HCT116 (cell line): ENCODE results near the gene ABCC5. TPM values are rescaled to one million over a fixed set of nuclear protein-coding genes. Genes with fewer than 3 reads are reported as not detected.

ENCODE experiments used
- ATAC-seq: fragments of 200-7000 bp; cut with Tn5 transposase; 2 replicates; pipeline ENCODE4 v1.9.1; 2020; ENCODE audit warnings: mild to moderate bottlenecking, moderate library complexity
- BruUV-seq: library from RNA; stranded (reverse); fragments of 400-500 nt; replicated peaks from 2 replicates; lab custom pipeline; 2021; lab: Mats Ljungman, UMichigan
- CTCF ChIA-PET: fragments of 300-600 bp; sonication (Branson Sonifier 250); formaldehyde crosslinking; loops from one replicate; lab custom pipeline; 2021; ENCODE audit warnings: antibody characterized with exemption; lab: Charles Lee
- POLR2A ChIA-PET: fragments of 300-600, 350-600 bp; sonication (Branson Sonifier 250); formaldehyde crosslinking; loops from one replicate; lab custom pipeline; 2021; ENCODE audit warnings: antibody characterized with exemption; lab: Charles Lee
- RAD21 ChIA-PET, 2 experiments: fragments of 300-600 bp; sonication (Branson Sonifier 250); formaldehyde crosslinking; loops; one replicate each; lab custom pipeline; 2023; ENCODE audit warnings: low total read pairs in 2 of 2; ENCODE audit not compliant: uncharacterized antibody in 2 of 2, unreplicated experiment in 2 of 2, low non-redundant PET in 1 of 2; lab: Charles Lee
- DNase-seq: peaks from one replicate; pipeline ENCODE4 v3.0.0-alpha.2; 2010; ENCODE audit warnings: low read depth, low spot score
- H2AFZ ChIP-seq: fragments of 200-600 bp; shearing (Covaris generic), sonication (generic); 2 replicates; pipeline ENCODE4 v1.6.1; 2017; ENCODE audit warnings: low read depth, mixed run types, mixed read lengths, antibody characterized with exemption, low read length; ENCODE audit not compliant: poor library complexity, severe bottlenecking
- H3K27ac ChIP-seq: 2 replicates; pipeline ENCODE4 v1.5.1; 2012; ENCODE audit warnings: low read depth, low read length
- H3K27me3 ChIP-seq: fragments of 200-600 bp; sonication (generic); 2 replicates; pipeline ENCODE4 v1.6.1; 2016; ENCODE audit warnings: mixed run types, low read length, mixed read lengths; ENCODE audit not compliant: insufficient read depth
- H3K36me3 ChIP-seq, 2 experiments: fragments of 200-500 bp in 1 of 2; fragments of 200-600 bp in 1 of 2; sonication (Bioruptor generic) in 1 of 2; sonication (generic) in 1 of 2; 2 replicates each; pipeline versions ENCODE4 v1.5.1 to v1.6.1; 2014 to 2016; ENCODE audit warnings: low read length in 2 of 2, inconsistent platforms in 1 of 2, mixed read lengths in 1 of 2, mixed run types in 1 of 2; ENCODE audit not compliant: insufficient read depth in 2 of 2, control insufficient read depth in 1 of 2
- H3K4me1 ChIP-seq, 2 experiments: fragments of 200-600 bp in 1 of 2; sonication (generic) in 1 of 2; 2 replicates each; pipeline versions ENCODE4 v1.5.1 to v1.6.1; 2012 to 2017; ENCODE audit warnings: low read length in 2 of 2, inconsistent platforms in 1 of 2, mild to moderate bottlenecking in 1 of 2, mixed read lengths in 1 of 2, mixed run types in 1 of 2, moderate library complexity in 1 of 2; ENCODE audit not compliant: insufficient read depth in 2 of 2, control insufficient read depth in 1 of 2
- H3K4me2 ChIP-seq: fragments of 200-600 bp; sonication (generic); 2 replicates; pipeline ENCODE4 v1.6.1; 2017; ENCODE audit warnings: mixed run types, low read length, mixed read lengths
- H3K4me3 ChIP-seq, 2 experiments: fragments of 200-600 bp in 1 of 2; sonication (generic) in 1 of 2; replicated peaks in 1 of 2; 2 replicates each; pipeline ENCODE4 v1.5.1; 2011 to 2016; ENCODE audit warnings: low read length in 2 of 2, control low read depth in 1 of 2, low read depth in 1 of 2, mild to moderate bottlenecking in 1 of 2, mixed read lengths in 1 of 2, mixed run types in 1 of 2
- H3K79me2 ChIP-seq: fragments of 200-600 bp; sonication (generic); 2 replicates; pipeline ENCODE4 v1.6.1; 2017; ENCODE audit warnings: mild to moderate bottlenecking, mixed run types, low read length, moderate library complexity, mixed read lengths; ENCODE audit not compliant: insufficient read depth
- H3K9ac ChIP-seq: fragments of 200-600 bp; sonication (generic); 2 replicates; pipeline ENCODE4 v1.6.1; 2016; ENCODE audit warnings: low read length, mixed read lengths
- H3K9me2 ChIP-seq: fragments of 200-600 bp; sonication (generic), shearing (Covaris generic); 2 replicates; pipeline ENCODE4 v1.6.1; 2017; ENCODE audit warnings: mixed run types, mild to moderate bottlenecking, moderate library complexity; ENCODE audit not compliant: insufficient read depth
- H3K9me3 ChIP-seq, 2 experiments: fragments of 200-500 bp in 1 of 2; fragments of 200-600 bp in 1 of 2; sonication (Bioruptor generic) in 1 of 2; sonication (generic) in 1 of 2; 2 replicates each; pipeline ENCODE4 v1.6.1; 2014 to 2017; ENCODE audit warnings: low read length in 2 of 2, mixed read lengths in 2 of 2, inconsistent platforms in 1 of 2, low read depth in 1 of 2, mild to moderate bottlenecking in 1 of 2, mixed run types in 1 of 2, moderate library complexity in 1 of 2; ENCODE audit not compliant: control insufficient read depth in 1 of 2, insufficient read depth in 1 of 2
- H4K20me1 ChIP-seq: fragments of 200-600 bp; sonication (generic), shearing (Covaris generic); 2 replicates; pipeline ENCODE4 v1.6.1; 2017; ENCODE audit warnings: mixed run types, mild to moderate bottlenecking, moderate library complexity; ENCODE audit not compliant: insufficient read depth
- CBX3 ChIP-seq: IDR thresholded peaks from 2 replicates; pipeline ENCODE4 v1.6.1; 2012; ENCODE audit warnings: low read depth
- CEBPB ChIP-seq: IDR thresholded peaks from 2 replicates; pipeline ENCODE4 v1.6.1; 2012; ENCODE audit warnings: low read depth
- ELF1 ChIP-seq: IDR thresholded peaks from 2 replicates; pipeline ENCODE4 v1.6.1; 2012; ENCODE audit warnings: low read depth, borderline replicate concordance
- EZH2phosphoT487 ChIP-seq: fragments of 200-600 bp; IDR thresholded peaks from 2 replicates; pipeline ENCODE4 v1.6.1; 2018; ENCODE audit warnings: antibody characterized with exemption, borderline replicate concordance
- FOSL1 ChIP-seq: IDR thresholded peaks from 2 replicates; pipeline ENCODE4 v1.6.1; 2012; ENCODE audit warnings: low read depth
- JUND ChIP-seq: IDR thresholded peaks from 2 replicates; pipeline ENCODE4 v1.6.1; 2012
- POLR2A ChIP-seq: IDR thresholded peaks from 2 replicates; pipeline ENCODE4 v1.7.0; 2011; ENCODE audit warnings: borderline replicate concordance; ENCODE audit not compliant: insufficient read depth, insufficient read length; ENCODE audit errors: extremely low read depth
- POLR2AphosphoS5 ChIP-seq: IDR thresholded peaks from 2 replicates; pipeline ENCODE4 v1.6.1; 2011; ENCODE audit warnings: mild to moderate bottlenecking, low read depth, low read length, moderate library complexity
- SIN3A ChIP-seq: IDR thresholded peaks from 2 replicates; pipeline ENCODE4 v1.6.1; 2012; ENCODE audit warnings: low read depth
- SP1 ChIP-seq: IDR thresholded peaks from 2 replicates; pipeline ENCODE4 v1.6.1; 2012; ENCODE audit warnings: low read depth
- SRF ChIP-seq: IDR thresholded peaks from 2 replicates; pipeline ENCODE4 v1.6.1; 2012; ENCODE audit warnings: low read depth
- TCF7L2 ChIP-seq: IDR thresholded peaks from 2 replicates; pipeline ENCODE4 v1.7.0; 2011; ENCODE audit warnings: borderline replicate concordance, inconsistent platforms; ENCODE audit not compliant: insufficient read depth, insufficient read length; ENCODE audit errors: extremely low read depth
- YY1 ChIP-seq: IDR thresholded peaks from 2 replicates; pipeline ENCODE4 v1.6.1; 2011; ENCODE audit warnings: low read length, low read depth, moderate library complexity, mild to moderate bottlenecking; ENCODE audit not compliant: insufficient replicate concordance; ENCODE audit errors: extremely low read depth
- intact Hi-C: fragments of 100-400 bp; cut with micrococcal nuclease; formaldehyde crosslinking; loops from 2 replicates; pipeline ENCODE4 v1.10.0; 2022
- total RNA-seq: library from RNA; stranded (reverse); gene quantifications from one replicate; pipeline ENCODE4 v1.2.1, GENCODE V29; 2021; ENCODE audit not compliant: unreplicated experiment
- TF ChIP-seq, protein P1 (sequence below): IDR thresholded peaks from 2 replicates; pipeline ENCODE4 v1.6.1; 2012; ENCODE audit warnings: low read depth
- TF ChIP-seq, protein P2 (sequence below): IDR thresholded peaks from 2 replicates; pipeline ENCODE4 v1.6.1; 2012
- TF ChIP-seq, protein P3 (sequence below): IDR thresholded peaks from 2 replicates; pipeline ENCODE4 v1.6.1; 2011; ENCODE audit warnings: mild to moderate bottlenecking, low read length, moderate library complexity; ENCODE audit not compliant: insufficient replicate concordance; ENCODE audit errors: extremely low read depth
- TF ChIP-seq, protein P4 (sequence below), 3 experiments: fragments of 200-600 bp in 1 of 3; sonication (generic) in 1 of 3; IDR thresholded peaks in 2 of 3; conservative IDR thresholded peaks in 1 of 3; 2 replicates each; pipeline ENCODE4 v1.5.1; 2012 to 2017; ENCODE audit warnings: low read depth in 2 of 3, low read length in 2 of 3, antibody characterized with exemption in 1 of 3, borderline replicate concordance in 1 of 3, control low read depth in 1 of 3, mild to moderate bottlenecking in 1 of 3, mixed read lengths in 1 of 3, mixed run types in 1 of 3, moderate library complexity in 1 of 3; ENCODE audit not compliant: insufficient read depth in 1 of 3

The ABCC5 gene
- total RNA-seq, 1 experiment from 2014 or later = 16.9 TPM

DNA sequence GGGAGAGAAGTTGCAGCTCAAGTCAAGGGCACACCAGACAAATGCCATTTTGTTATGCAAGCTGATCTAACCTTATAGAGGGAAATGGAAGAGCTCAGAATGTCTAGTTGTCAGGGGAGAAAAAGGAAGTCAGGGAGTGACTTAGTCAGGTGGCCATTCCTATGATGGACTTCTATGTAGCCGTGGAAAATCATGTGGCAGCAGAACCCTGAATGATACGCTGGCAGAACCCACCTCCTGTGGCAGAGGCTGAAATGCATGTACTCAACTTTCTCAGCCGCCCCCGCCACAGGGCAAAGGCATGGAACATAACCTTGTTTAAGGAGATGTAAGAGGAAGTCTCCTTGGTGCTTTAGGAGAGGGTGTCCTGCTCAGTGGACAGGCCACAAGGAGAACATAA lies 95.3 kb downstream of the ABCC5 start:
- Histone ChIP-seq H3K27me3 (no peaks in the 10 kb centered on the region), H3K36me3 (peaks cover 3 to 4% of the 10 kb centered on the region in 2 experiments; a peak in 2 of 4 replicates), H4K20me1 (no peaks in the 10 kb centered on the region), H3K79me2 (no peaks in the 10 kb centered on the region), H3K9ac (no peak overlapping the region), H3K4me3 (no peak overlapping the region), H3K4me2 (no peak overlapping the region), H3K27ac (no peak overlapping the region), H2AFZ (no peak overlapping the region), H3K9me2 (no peaks in the 10 kb centered on the region), H3K9me3 (no peaks in the 10 kb centered on the region), H3K4me1 (no peaks in the 10 kb centered on the region)
- CTCF ChIA-PET = no interaction called here
- intact Hi-C loops = no loop called here
- DNase-seq = no peak
- no peak for ATAC-seq
- RAD21 ChIA-PET = no interaction called here
- POLR2A ChIA-PET = no interaction called here
- TF ChIP-seq POLR2A = no peak
- TF ChIP-seq YY1 = no peak
- TF ChIP-seq SRF = no peak
- no peak for TF ChIP-seq TCF7L2
- TF ChIP-seq SIN3A = no peak
- TF ChIP-seq FOSL1 = no peak
- no peak for TF ChIP-seq CEBPB
- TF ChIP-seq SP1 = no peak
- TF ChIP-seq CBX3 = no peak
- no peak for TF ChIP-seq JUND
- TF ChIP-seq, protein P1, sequence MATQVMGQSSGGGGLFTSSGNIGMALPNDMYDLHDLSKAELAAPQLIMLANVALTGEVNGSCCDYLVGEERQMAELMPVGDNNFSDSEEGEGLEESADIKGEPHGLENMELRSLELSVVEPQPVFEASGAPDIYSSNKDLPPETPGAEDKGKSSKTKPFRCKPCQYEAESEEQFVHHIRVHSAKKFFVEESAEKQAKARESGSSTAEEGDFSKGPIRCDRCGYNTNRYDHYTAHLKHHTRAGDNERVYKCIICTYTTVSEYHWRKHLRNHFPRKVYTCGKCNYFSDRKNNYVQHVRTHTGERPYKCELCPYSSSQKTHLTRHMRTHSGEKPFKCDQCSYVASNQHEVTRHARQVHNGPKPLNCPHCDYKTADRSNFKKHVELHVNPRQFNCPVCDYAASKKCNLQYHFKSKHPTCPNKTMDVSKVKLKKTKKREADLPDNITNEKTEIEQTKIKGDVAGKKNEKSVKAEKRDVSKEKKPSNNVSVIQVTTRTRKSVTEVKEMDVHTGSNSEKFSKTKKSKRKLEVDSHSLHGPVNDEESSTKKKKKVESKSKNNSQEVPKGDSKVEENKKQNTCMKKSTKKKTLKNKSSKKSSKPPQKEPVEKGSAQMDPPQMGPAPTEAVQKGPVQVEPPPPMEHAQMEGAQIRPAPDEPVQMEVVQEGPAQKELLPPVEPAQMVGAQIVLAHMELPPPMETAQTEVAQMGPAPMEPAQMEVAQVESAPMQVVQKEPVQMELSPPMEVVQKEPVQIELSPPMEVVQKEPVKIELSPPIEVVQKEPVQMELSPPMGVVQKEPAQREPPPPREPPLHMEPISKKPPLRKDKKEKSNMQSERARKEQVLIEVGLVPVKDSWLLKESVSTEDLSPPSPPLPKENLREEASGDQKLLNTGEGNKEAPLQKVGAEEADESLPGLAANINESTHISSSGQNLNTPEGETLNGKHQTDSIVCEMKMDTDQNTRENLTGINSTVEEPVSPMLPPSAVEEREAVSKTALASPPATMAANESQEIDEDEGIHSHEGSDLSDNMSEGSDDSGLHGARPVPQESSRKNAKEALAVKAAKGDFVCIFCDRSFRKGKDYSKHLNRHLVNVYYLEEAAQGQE = no peak
- TF ChIP-seq, protein P2, sequence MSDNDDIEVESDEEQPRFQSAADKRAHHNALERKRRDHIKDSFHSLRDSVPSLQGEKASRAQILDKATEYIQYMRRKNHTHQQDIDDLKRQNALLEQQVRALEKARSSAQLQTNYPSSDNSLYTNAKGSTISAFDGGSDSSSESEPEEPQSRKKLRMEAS = no peak
- TF ChIP-seq, protein P3, sequence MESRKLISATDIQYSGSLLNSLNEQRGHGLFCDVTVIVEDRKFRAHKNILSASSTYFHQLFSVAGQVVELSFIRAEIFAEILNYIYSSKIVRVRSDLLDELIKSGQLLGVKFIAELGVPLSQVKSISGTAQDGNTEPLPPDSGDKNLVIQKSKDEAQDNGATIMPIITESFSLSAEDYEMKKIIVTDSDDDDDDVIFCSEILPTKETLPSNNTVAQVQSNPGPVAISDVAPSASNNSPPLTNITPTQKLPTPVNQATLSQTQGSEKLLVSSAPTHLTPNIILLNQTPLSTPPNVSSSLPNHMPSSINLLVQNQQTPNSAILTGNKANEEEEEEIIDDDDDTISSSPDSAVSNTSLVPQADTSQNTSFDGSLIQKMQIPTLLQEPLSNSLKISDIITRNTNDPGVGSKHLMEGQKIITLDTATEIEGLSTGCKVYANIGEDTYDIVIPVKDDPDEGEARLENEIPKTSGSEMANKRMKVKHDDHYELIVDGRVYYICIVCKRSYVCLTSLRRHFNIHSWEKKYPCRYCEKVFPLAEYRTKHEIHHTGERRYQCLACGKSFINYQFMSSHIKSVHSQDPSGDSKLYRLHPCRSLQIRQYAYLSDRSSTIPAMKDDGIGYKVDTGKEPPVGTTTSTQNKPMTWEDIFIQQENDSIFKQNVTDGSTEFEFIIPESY = no peak
- TF ChIP-seq EZH2phosphoT487 = no peak
- TF ChIP-seq, protein P4, sequence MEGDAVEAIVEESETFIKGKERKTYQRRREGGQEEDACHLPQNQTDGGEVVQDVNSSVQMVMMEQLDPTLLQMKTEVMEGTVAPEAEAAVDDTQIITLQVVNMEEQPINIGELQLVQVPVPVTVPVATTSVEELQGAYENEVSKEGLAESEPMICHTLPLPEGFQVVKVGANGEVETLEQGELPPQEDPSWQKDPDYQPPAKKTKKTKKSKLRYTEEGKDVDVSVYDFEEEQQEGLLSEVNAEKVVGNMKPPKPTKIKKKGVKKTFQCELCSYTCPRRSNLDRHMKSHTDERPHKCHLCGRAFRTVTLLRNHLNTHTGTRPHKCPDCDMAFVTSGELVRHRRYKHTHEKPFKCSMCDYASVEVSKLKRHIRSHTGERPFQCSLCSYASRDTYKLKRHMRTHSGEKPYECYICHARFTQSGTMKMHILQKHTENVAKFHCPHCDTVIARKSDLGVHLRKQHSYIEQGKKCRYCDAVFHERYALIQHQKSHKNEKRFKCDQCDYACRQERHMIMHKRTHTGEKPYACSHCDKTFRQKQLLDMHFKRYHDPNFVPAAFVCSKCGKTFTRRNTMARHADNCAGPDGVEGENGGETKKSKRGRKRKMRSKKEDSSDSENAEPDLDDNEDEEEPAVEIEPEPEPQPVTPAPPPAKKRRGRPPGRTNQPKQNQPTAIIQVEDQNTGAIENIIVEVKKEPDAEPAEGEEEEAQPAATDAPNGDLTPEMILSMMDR (IDR thresholded peaks at IDR 0.05 in 2 of 3, conservative IDR thresholded peaks at IDR 0.05 in 1 of 3; ENCODE audit: borderline replicate concordance in 1 of 3, insufficient read depth in 1 of 3, low read depth in 2 of 3, low read length in 2 of 3) = no peak
- TF ChIP-seq ELF1 = no peak
- TF ChIP-seq POLR2AphosphoS5 = no peak
- BruUV-seq = no TSS peak
